Thoracic aorta (tissue), 2 donors: ENCODE data around the gene GPSM3. TPM values are rescaled to one million over a fixed set of nuclear protein-coding genes. Genes with fewer than 3 reads are reported as not detected.

Experiments
- ATAC-seq: fragments of 150-250 bp; one replicate; pipeline ENCODE4 v1.8.0; 2017; ENCODE audit warnings: low read depth; ENCODE audit not compliant: insufficient number of reproducible peaks, low FRiP score
- DNase-seq: peaks from one replicate; pipeline ENCODE4 v3.0.0-alpha.2; 2020; ENCODE audit warnings: low spot score
- H3K27ac ChIP-seq, 2 donors: fragments of 200-600 bp; sonication (generic); 1 replicate in 1 of 2; 2 replicates in 1 of 2; pipeline ENCODE4 v1.5.1; 2016; ENCODE audit warnings: mild to moderate bottlenecking in 2 of 2, moderate library complexity in 2 of 2
- H3K27me3 ChIP-seq: fragments of 200-600 bp; sonication (generic); replicated peaks from 2 replicates; pipeline ENCODE4 v1.6.0; 2016; ENCODE audit warnings: mild to moderate bottlenecking; ENCODE audit not compliant: insufficient read depth
- H3K36me3 ChIP-seq: fragments of 200-600 bp; sonication (generic); one replicate; pipeline ENCODE4 v1.5.1; 2016
- H3K4me1 ChIP-seq, 2 donors: fragments of 200-600 bp; sonication (generic); 1 replicate in 1 of 2; 2 replicates in 1 of 2; pipeline versions ENCODE4 v1.5.1 to v1.6.0; 2016; ENCODE audit warnings: low read depth in 2 of 2, mild to moderate bottlenecking in 1 of 2; ENCODE audit not compliant: control insufficient read depth in 1 of 2
- H3K4me3 ChIP-seq: fragments of 200-600 bp; sonication (generic); 2 replicates; pipeline ENCODE4 v1.5.1; 2016; ENCODE audit warnings: mild to moderate bottlenecking
- H3K9me3 ChIP-seq: fragments of 200-600 bp; sonication (generic); 2 replicates; pipeline ENCODE4 v1.5.1; 2016
- CTCF ChIP-seq: fragments of 200-600 bp; sonication (generic); IDR thresholded peaks from one replicate; pipeline ENCODE4 v1.5.1; 2019; ENCODE audit warnings: antibody characterized with exemption
- total RNA-seq, 2 donors: library from RNA; depleted of rRNA; stranded (reverse); fragments of >200 nt; gene quantifications; one replicate each; pipeline versions ENCODE4 v1.1.0 to v1.2.3, GENCODE V29; 2016

The GPSM3 gene
- total RNA-seq, 2 donors from 2014 or later = 11.9 to 22.2 TPM

- TF ChIP-seq CTCF = no peak
- no peaks in the 10 kb centered on the region for H3K36me3 ChIP-seq
- no peak for ATAC-seq
- no peak overlapping the region for H3K27ac ChIP-seq
- no peak overlapping the region for H3K4me3 ChIP-seq
- no peaks in the 10 kb centered on the region for H3K27me3 ChIP-seq
- H3K4me1 ChIP-seq = no peaks in the 10 kb centered on the region
- no peak for DNase-seq
- H3K9me3 ChIP-seq = no peaks in the 10 kb centered on the region
Measured at GRCh38 chr6:32224696-32225095, 32.3 kb upstream of the GPSM3 start.

- H3K4me3 ChIP-seq = no peak within 1 kb of the TSS
- H3K4me1 ChIP-seq = no peaks in the 10 kb centered on the region
- no peaks in the 10 kb centered on the region for H3K27me3 ChIP-seq
- no peaks in the 10 kb centered on the region for H3K36me3 ChIP-seq
- no peak for TF ChIP-seq CTCF
- no peak within 1 kb of the TSS for H3K27ac ChIP-seq
- ATAC-seq = no peak
- DNase-seq = no peak
- no peaks in the 10 kb centered on the region for H3K9me3 ChIP-seq
Measured at GRCh38 chr6:32223258-32224235, 31.1 kb upstream of the GPSM3 start, which contains the start of gene NOTCH4. TSS of gene NOTCH4 (minus strand) at chr6:32224067. CDS start at chr6:32223928, 139 bp downstream.

GRCh38 chr6:32222333-32223230, 30.1 kb upstream of the GPSM3 start:
- Histone ChIP-seq H3K36me3 (no peaks in the 10 kb centered on the region), H3K27me3 (no peaks in the 10 kb centered on the region), H3K4me1 (no peaks in the 10 kb centered on the region), H3K4me3 (no peak overlapping the region), H3K27ac (no peak overlapping the region), H3K9me3 (no peaks in the 10 kb centered on the region)
- no peak for TF ChIP-seq CTCF
- DNase-seq (no peak), ATAC-seq (no peak)

- Histone ChIP-seq H3K27me3 (no peaks in the 10 kb centered on the region), H3K27ac (no peak overlapping the region), H3K4me1 (no peaks in the 10 kb centered on the region), H3K9me3 (no peaks in the 10 kb centered on the region), H3K4me3 (no peak overlapping the region), H3K36me3 (no peaks in the 10 kb centered on the region)
- no peak for DNase-seq
- ATAC-seq = no peak
- TF ChIP-seq CTCF = no peak
Measured at GRCh38 chr6:32220021-32220420, 27.6 kb upstream of the GPSM3 start.

GRCh38 chr6:32218167-32218566, 25.7 kb upstream of the GPSM3 start:
- no peak for ATAC-seq
- no peak for DNase-seq
- Histone ChIP-seq H3K4me3 (no peak overlapping the region), H3K27ac (no peak overlapping the region), H3K27me3 (no peaks in the 10 kb centered on the region), H3K9me3 (no peaks in the 10 kb centered on the region), H3K4me1 (no peaks in the 10 kb centered on the region), H3K36me3 (no peaks in the 10 kb centered on the region)
- TF ChIP-seq CTCF = no peak
